Measurements from ENCODE around the gene PRDM16. TPM values are rescaled to one million over a fixed set of nuclear protein-coding genes. Genes with fewer than 3 reads are reported as not detected.
A peak's percentile ranks its signal among the peaks of the same experiment; 100 is the strongest.

Gene PRDM16
- total RNA-seq, 1 experiment from 2014 or later: 0.17 TPM

DNA sequence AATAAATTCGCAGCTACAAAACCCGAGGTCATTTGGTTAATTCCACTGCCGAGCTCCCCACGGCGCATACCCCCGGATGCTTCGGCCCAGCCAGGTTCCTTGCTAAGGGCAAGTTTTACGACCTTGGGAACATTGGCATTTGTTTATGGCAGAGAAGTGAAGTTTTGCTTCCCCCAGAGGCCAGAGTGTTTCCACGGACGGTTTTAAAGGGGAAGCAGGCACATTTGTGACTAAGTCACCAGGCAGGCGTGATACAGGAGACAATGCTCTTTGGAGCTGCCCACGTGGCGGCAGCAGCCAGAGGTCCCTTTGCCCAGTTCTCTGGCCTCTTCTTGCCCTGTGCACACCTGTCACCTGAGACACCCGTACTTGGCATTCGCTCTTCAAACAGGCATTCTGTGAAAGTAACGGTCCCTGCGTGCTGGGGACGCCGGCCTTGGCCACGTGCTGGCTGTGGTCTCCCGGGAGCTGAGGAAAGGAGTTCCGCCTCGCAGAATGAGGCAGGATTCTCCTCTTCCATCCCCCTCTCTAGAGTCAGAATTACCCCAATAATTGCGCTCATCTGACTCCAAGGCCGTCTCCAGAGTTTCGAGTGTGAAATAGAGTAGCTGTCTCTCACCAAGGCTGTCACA lies 138.3 kb downstream of the PRDM16 start:
- no peaks in the 10 kb centered on the region; the same call in none of the 2 replicates for H3K27me3 Mint-ChIP-seq (ENCODE audit: low read depth)

More for the DNA sequence above, 138.3 kb downstream of the PRDM16 start:
- WGBS (ENCODE audit: extremely low coverage, insufficient read length, low lambda C conversion rate): no CpG with 5 or more reads among the region's 26 CpGs
- no peak overlapping the region for H2BK120ac ChIP-seq (ENCODE audit: low read depth, low read length, poor library complexity, severe bottlenecking)
- H3K9me3 ChIP-seq (ENCODE audit: control insufficient read depth, low read depth, low read length): no peaks in the 10 kb centered on the region
- Mint-ChIP-seq H3K4me3 (no peak overlapping the region), H3K36me3 (ENCODE audit: insufficient read depth in 1 of 3, low read depth in 3 of 3) (no peaks in the 10 kb centered on the region), H3K27ac (0 out of 7 replicates have a peak overlapping the region, but pooled peaks of 1 of the 3 experiments have one; percentile 34), H3K4me1 (peaks cover 3 to 27% of the 10 kb centered on the region in 2 experiments), H3K9me3 (no peaks in the 10 kb centered on the region; a peak in 1 of 5 replicates)
- no peak overlapping the region for H3K9ac ChIP-seq (ENCODE audit: extremely low read depth, insufficient read length, low read length)
- no peaks in the 10 kb centered on the region for H3K79me1 ChIP-seq (ENCODE audit: insufficient read depth, low read depth, low read length, poor library complexity, severe bottlenecking)
- DNase-seq: no peak
- no peak overlapping the region for H3K23ac ChIP-seq (ENCODE audit: insufficient read length, low read depth, low read length)
- no peak overlapping the region for H4K5ac ChIP-seq (ENCODE audit: insufficient read length, low read depth, low read length)
- H3K23me2 ChIP-seq (ENCODE audit: insufficient read length, low read depth, low read length, poor library complexity, severe bottlenecking): no peaks in the 10 kb centered on the region
- no peak overlapping the region for H2AFZ ChIP-seq (ENCODE audit: low read length)
- H4K91ac ChIP-seq (ENCODE audit: insufficient read length, low read depth, low read length): no peak overlapping the region
- no peak overlapping the region for H2BK15ac ChIP-seq (ENCODE audit: low read depth, low read length)
- no peak overlapping the region for H3K4ac ChIP-seq (ENCODE audit: low read depth, low read length)
- H3K18ac ChIP-seq (ENCODE audit: insufficient read length, low read depth, low read length): no peak overlapping the region
- no peak overlapping the region for H3K27ac ChIP-seq (ENCODE audit: insufficient read length, low read depth, low read length)
- H2BK12ac ChIP-seq (ENCODE audit: insufficient read length, low read depth, low read length): no peak overlapping the region
- no peak overlapping the region for H2BK20ac ChIP-seq (ENCODE audit: low read depth, low read length, poor library complexity, severe bottlenecking)
- TF ChIP-seq, protein P1, sequence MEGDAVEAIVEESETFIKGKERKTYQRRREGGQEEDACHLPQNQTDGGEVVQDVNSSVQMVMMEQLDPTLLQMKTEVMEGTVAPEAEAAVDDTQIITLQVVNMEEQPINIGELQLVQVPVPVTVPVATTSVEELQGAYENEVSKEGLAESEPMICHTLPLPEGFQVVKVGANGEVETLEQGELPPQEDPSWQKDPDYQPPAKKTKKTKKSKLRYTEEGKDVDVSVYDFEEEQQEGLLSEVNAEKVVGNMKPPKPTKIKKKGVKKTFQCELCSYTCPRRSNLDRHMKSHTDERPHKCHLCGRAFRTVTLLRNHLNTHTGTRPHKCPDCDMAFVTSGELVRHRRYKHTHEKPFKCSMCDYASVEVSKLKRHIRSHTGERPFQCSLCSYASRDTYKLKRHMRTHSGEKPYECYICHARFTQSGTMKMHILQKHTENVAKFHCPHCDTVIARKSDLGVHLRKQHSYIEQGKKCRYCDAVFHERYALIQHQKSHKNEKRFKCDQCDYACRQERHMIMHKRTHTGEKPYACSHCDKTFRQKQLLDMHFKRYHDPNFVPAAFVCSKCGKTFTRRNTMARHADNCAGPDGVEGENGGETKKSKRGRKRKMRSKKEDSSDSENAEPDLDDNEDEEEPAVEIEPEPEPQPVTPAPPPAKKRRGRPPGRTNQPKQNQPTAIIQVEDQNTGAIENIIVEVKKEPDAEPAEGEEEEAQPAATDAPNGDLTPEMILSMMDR (conservative IDR thresholded peaks at IDR 0.05): no peak
- no peaks in the 10 kb centered on the region for H3K4me1 ChIP-seq (ENCODE audit: insufficient read depth, low read length)
- no peak overlapping the region for H3K14ac ChIP-seq (ENCODE audit: insufficient read depth, low read length)
- no peaks in the 10 kb centered on the region for H3K79me2 ChIP-seq (ENCODE audit: insufficient read depth, low read length)
- no peak overlapping the region for H3T11ph ChIP-seq (ENCODE audit: low read length)
- no peak overlapping the region for H2BK5ac ChIP-seq (ENCODE audit: insufficient read length, low read length)
- H4K8ac ChIP-seq (replicated peaks; ENCODE audit: insufficient read length, low read depth, low read length): no peak overlapping the region
- no peak overlapping the region for H2AK5ac ChIP-seq (ENCODE audit: insufficient read length, low read length)
- no peaks in the 10 kb centered on the region for H4K20me1 ChIP-seq (ENCODE audit: control insufficient read depth, insufficient read depth, insufficient read length)
- H3K4me2 ChIP-seq (ENCODE audit: insufficient read depth, insufficient read length, low read length): no peak overlapping the region
- H3K56ac ChIP-seq (ENCODE audit: insufficient read length, low read depth, low read length): no peak overlapping the region
- H3K27me3 ChIP-seq (ENCODE audit: insufficient read depth, low read length): no peaks in the 10 kb centered on the region

Measured in H9 (cell line).